GM18498 (cell line): Measurements from ENCODE around the gene CD28.
"Not testable (repeated sequence)": the region's sequence is repeated elsewhere in the genome, so short reads cannot be mapped to it uniquely, and the experiment has no call there.

Experiments
- ATAC-seq: cut with Tn5 transposase; IDR thresholded peaks from one replicate; pipeline ENCODE4 v1.9.1; 2021; ENCODE audit warnings: mild to moderate bottlenecking, moderate library complexity; ENCODE audit not compliant: unreplicated experiment

The CD28 gene

GRCh38 chr2:203743441-203743981, 37.1 kb downstream of the CD28 start:
- no peak for ATAC-seq

GRCh38 chr2:203744091-203744490, 37.7 kb downstream of the CD28 start:
- no peak for ATAC-seq

- ATAC-seq = no peak
These were observed 38.8 kb downstream of the CD28 start for GRCh38 chr2:203745267-203745666.

- ATAC-seq = no peak
These were observed 42.1 kb downstream of the CD28 start for GRCh38 chr2:203748331-203749126.

GRCh38 chr2:203750346-203751068, 44.1 kb downstream of the CD28 start:
- ATAC-seq = no peak

GRCh38 chr2:203751685-203752271, 45.3 kb downstream of the CD28 start:
- ATAC-seq = no peak

- no peak for ATAC-seq
These were observed 49.7 kb downstream of the CD28 start for GRCh38 chr2:203756161-203756560.

- ATAC-seq = no peak
These were observed 52.6 kb downstream of the CD28 start for GRCh38 chr2:203758841-203759689.

DNA sequence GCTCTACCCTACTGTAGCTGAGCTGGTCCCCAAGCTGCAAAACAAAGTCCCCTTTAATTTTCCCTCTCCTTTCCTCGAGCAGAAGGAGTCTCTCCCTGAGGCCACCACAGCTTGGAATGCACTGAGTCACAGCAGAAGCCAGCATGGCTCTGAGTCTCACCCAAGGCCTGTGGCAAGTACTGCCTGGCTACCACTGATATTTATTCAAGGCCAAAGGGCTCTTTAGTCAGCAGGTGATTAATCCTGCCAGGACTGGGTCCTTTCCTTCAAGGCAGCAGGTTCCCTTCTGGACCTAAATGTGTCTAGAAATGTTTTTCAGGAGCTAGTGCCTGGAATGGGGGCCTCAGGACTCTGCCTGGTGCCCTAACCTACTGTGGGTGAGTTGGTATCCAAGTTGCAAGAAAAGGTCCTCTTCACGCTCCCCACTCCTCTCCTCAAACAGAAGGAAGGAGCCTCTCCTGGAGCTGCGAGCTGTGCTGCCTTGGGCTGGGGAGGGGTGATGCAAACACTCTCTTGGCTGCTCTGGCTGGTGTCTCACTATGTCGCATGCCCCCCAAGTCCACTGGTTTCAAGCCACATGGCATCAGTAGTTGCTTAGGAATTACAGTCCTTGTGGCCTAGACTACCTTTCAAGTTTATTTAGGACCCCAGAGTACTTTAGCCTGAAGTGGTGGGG, 53.4 kb downstream of the CD28 start:
- no peak for ATAC-seq

DNA sequence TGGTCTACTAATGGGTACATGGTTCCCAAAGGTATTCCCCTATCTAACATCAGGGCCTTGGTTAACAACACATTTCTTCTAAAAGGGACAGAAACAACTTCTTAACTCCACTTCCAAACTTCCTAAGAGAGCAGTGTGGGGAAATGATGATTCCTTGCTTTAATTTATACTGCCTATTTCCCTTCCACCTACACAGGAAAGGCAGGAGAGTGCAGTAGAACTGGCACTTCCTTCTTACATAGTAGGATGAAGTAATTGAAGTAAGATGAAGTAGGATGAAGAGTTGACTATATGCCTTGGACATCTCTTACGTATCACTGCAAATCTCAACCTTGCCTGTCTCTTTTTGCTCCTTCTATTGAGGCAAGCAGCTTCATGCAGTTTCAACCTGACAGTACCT, 54.7 kb downstream of the CD28 start:
- no peak for ATAC-seq

GRCh38 chr2:203763241-203763937, 57.0 kb downstream of the CD28 start:
- no peak for ATAC-seq

DNA sequence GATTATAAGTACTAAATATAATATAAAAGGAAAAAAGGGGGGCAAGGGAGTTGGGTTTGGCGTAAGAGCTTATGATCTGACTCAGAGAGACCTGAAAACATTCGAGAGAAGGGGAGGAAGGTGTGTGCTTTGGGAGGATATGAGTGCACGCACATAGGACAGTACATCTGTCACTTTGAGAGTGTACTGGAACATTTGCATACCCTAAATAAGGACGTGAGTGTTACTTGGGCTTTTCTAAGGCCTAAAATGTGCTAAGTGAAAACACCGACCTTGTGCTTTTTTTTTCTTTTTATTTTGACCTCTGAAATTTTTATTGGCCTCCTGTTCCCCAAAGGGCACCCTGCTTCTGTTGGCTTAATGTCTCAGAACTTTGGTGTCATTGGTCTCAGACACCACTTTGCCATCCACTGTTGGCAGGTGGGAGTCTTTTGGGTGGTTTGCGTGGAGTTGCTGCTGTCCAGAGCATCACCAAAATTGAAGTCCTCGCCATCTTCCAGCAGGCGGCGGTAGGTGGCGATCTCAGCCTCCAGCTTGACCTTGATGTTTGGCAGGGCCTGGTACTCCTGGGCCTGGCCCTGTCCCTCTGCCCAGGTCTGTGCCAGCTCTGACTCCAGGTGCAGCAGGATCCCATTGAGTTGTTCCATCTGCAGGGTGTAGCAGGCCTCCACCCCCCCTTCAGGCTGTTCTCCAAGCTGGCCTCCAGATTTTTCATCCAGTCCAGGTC, 57.7 kb downstream of the CD28 start:
- no peak for ATAC-seq

DNA sequence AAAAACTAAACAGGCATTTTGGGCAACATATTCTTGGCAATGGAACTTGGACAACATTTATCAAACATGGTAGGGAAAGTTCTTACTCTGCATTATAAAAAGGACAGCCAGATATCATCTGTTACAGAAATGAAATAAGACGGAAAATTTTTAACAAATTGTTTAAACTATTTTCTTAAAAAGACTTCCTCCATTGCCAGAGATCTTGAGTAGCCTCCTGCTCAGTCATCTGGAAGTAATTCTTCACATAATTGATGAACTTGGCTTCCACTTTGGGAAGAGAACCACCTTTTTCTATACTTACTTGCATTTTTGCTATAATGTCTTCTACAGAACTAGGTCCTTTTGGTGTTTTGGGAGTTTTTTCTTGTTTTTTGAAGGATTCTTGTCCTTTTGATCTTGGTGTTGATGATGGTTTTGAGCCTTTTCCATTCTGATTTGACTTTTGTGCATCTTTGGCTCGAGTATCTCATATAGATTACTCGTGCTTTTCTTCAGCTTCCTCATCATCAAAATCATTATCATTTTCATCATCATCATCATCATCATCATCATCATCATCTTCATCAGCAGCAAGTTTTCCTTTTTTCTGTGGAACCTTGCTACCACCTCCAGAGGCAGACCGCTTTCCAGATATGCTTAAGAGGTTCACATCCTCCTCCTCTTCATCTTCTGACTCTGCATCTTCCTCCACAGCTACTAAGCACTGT, 66.2 kb downstream of the CD28 start:
- ATAC-seq = no peak

DNA sequence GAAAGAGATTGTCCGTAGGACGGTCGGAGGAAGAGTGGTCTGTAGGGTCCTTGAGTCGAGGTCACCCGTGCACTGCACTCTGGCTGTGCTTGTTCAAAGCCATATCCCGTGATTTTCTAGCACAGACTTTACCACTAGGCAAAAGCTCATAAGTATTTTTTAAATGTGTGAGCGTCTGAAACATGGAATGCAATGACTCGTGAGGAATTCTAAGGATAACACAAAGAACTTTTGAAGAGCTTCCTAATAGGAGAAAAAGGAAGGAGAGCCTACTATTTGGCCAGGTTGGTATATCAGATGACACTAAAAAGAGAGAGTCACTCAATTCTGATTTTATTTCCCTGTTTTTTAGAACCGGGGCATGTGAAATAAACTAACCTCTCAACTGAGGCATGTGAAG, 68.3 kb downstream of the CD28 start:
- ATAC-seq = no peak

DNA sequence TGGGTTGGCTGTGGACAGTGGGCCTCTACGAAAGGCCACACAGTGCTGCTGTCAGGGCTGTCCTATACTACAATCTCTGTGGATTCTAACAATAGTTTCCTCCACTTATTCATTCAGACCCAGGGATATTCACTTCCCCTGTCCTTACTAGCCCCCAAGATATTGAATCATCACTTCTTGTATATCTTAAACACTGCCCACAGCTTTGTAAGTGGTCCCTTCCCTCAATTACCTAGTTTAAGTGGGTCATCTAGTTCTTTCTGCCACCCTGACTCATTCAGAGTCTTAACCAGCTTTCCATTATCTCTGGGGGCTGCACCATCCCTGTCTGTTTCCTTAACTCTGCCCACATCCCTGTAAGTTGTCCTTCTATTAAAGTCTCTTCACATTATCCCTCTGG, 69.2 kb downstream of the CD28 start:
- no peak for ATAC-seq

- no peak for ATAC-seq
These were observed 70.6 kb downstream of the CD28 start for GRCh38 chr2:203777030-203777429.

DNA sequence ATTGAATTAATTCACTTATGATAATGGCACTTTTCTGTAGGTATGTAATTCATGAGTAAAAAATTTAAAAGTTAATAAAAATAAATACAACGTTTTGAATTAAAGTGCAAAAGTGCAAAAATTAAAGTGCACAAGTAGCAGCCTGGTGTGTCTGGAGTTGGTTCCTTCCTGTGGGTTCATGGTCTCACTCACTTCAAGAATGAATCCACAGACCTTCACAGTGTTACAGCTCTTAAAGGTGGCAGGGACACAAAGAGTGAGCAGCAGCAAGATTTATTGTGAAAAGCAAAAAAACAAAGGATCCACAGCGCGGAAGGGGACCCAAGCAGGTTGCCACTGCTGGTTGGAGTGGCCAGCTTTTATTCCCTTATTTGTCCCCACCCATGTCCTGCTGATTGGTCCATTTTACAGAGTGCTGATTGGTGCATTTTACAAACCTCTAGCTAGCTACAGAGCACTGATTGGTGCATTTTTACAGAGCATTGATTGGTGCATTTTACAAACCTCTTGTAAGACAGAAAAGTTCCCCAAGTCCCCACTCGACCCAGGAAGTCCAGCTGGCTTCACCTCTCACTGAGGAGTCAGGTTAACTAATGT, 73.1 kb downstream of the CD28 start:
- ATAC-seq = not testable (repeated sequence)

DNA sequence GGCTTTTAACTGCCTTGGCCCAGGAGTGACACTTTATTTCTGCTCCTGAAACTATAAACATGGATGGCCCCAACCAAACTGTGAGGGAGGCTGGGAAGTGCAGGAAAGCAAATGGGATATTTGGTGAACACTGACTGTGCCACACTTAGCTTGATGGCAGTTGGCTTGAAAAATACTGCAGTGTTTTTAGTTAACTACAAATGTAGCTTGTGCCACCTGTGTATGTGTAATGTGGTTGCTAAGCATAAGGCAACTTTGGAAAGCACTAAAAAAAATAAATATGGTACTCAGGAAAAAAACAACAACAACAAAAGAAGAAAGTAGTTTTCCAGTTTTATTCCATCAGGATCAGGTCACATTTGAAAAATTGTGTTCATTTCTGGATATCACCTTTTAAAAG, 73.8 kb downstream of the CD28 start:
- no peak for ATAC-seq
